ENCODE data around the gene GPC6.

GRCh38 chr13:93307651-93308050, 81.0 kb downstream of the GPC6 start:
- TF ChIP-seq POLR2AphosphoS5 (IDR thresholded peaks at IDR 0.05): no peak
- no peak for TF ChIP-seq CTCF (IDR thresholded peaks at IDR 0.05)
- no peak for TF ChIP-seq POLR2A (IDR thresholded peaks at IDR 0.05)
